ENCODE measurements around the gene AIFM3.

Gene AIFM3

DNA sequence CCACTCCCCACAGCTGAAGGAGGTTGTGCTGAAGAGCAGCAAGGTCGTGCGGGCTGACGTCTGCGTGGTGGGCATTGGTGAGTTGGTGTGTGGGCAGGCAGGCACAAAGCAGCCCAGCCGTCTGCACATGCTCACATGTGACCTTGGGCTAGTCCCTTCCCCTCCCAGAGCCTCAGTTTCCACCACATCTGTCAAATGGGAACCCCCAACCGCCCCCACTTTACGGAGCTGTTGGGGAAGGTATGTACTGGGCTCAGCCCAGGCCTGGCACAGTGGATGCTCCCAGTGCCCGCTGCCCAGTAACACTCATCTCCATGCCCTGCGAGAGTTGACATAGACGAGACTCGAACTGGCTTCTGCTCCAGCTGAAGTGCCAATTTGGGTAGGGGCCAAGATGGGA is 10.0 kb downstream of the AIFM3 start:
- no peak for DNase-seq

- DNase-seq: no peak
Observed at GRCh38 chr22:20977516-20978170, 10.6 kb downstream of the AIFM3 start.

DNA sequence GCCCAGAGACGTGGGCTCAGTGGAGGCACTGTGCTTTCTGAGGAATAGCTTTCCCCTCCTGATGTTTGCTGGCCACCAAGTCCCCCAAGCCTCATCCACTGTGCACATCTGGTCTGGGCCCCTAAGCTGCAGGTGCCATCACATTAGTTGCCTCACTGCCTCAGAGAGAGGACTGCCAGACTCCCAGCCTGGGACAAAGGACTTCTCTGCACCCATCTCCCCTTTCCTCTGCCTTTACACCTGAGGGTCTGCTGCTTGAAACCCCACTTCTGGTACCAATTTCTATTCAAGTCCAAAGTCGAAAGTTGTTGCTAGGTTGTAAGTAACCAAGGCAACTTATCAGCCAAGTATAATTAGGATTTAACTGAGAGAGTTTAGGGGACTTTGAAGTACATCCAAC is 11.4 kb downstream of the AIFM3 start:
- no peak for DNase-seq

DNA sequence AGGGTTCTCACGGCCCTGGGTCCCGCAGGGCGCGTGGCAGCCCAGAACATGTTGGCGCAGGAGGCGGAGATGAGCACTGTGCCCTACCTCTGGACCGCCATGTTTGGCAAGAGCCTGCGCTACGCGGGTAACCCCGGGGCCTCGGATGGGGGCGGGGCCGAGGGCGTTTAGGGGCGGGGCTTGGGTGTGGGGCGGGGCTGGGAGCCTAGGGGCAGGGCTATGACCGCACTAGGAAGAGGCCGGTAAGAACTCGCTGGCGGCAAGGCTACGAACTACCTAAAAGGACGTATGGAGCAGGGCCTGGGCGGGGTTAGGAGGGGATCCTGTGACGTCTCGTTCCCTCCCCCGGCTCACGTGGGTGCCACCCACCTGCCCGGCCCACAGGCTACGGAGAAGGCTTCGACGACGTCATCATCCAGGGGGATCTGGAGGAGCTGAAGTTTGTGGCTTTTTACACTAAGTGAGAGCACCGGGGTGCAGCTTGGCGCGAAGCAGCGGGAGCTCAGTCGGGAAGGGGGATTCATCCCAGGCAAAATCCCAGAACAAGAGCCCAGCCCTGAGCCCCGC is 12.3 kb downstream of the AIFM3 start:
- DNase-seq: no peak

GRCh38 chr22:20979940-20980453 is 12.9 kb downstream of the AIFM3 start:
- no peak for DNase-seq

GRCh38 chr22:20980523-20980922 is 13.5 kb downstream of the AIFM3 start:
- DNase-seq: no peak

- DNase-seq: no peak
Observed at GRCh38 chr22:20980938-20981722, 14.1 kb downstream of the AIFM3 start.

- peak; percentile 90 for DNase-seq
Observed at GRCh38 chr22:20981787-20982562, 14.9 kb downstream of the AIFM3 start, which contains the start of gene LZTR1. Gene LZTR1, plus strand, starts transcription at chr22:20982297. Its CDS starts 75 bp downstream, at chr22:20982372.

DNA sequence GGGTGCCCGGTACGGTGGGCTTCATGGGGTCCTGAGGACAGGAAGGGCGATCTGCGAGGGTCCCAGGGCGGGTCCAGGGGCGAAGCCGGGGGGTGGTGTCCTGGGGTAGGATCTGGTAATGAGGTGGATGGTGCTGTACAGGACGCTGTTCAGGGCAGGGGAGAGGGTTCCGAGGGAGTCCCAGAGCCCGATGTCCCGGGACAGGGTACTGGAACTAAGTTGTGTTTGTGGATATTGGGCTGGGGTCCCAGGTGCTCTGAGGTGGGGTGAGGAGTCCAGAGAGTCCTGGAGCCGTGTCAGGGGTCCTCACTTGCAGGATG is 15.5 kb downstream of the AIFM3 start:
- no peak for DNase-seq

- no peak for DNase-seq
Observed at GRCh38 chr22:20983081-20983771, 16.2 kb downstream of the AIFM3 start.

DNA sequence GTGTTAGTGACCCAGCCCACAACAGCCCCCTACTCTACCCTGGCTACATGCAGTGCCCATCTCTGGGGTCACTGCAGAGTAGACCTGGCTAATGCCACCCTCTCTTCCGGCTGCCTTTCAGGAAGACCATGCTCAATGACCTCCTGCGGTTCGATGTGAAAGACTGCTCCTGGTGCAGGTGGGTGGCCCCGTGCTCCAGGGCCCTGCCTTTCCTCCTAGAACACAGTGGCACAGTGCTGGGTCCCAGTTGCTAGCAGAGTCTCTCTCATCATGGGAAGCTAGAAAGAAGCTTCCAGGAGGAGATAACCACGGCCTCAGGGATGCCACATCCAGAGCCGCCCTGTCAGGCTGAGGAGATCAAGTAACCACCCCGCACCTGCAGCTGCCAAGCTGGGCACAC is 18.7 kb downstream of the AIFM3 start:
- DNase-seq: no peak

- DNase-seq: no peak
Observed at GRCh38 chr22:20986365-20986764, 19.3 kb downstream of the AIFM3 start.

DNA sequence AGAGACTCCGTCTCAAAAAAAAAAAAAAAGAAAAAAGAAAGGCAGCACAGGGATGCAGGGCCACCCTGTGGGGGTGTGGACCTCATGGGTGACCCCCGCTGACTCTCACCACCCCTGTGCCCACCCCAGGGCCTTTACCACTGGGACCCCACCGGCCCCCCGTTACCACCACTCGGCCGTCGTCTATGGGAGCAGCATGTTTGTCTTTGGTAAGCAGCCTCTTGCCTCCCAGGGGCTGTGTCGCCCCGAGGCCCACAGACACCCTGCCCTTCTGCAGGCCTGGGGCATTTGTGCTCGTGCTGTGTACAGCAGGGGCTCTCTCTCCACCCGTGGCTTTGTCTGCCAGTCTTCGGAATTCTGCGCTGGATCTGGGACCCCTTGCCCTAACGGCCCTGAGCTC is 20.3 kb downstream of the AIFM3 start:
- no peak for DNase-seq

DNA sequence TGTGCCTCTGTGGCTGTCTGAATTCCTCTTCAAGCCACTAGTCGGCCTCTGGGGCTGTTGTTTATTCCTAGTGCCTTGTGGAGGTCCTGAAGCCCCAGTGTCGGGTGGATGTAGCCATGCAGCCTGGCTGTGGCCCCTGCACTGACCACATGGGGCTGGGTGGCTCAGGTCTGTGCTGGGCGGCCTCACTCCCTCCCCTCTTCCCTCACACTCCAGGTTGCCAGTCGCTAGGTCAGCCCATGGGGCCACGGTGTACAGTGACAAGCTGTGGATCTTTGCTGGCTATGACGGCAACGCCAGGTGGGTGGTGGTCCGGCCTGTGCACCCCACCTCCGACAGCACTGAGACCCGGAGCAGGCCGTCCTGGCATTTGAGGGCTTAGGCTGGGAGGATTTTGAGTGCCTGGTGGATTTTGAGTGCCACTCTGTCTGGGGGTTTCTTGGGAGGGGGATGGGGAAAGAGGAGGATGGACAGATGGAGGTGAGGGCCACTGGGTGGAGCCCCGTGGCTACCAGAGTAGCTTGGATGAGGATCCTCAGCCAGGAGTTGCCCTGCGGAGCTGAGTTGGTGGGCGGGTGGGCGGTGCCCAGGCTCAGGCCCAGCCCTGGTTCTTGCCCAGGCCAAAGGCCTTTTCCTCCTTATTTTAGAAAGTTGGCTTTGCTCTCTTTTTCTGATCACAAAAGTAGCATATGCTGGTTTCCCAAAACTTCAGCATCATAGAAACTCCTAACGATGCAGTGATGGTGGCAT is 21.7 kb downstream of the AIFM3 start:
- no peak for DNase-seq

DNA sequence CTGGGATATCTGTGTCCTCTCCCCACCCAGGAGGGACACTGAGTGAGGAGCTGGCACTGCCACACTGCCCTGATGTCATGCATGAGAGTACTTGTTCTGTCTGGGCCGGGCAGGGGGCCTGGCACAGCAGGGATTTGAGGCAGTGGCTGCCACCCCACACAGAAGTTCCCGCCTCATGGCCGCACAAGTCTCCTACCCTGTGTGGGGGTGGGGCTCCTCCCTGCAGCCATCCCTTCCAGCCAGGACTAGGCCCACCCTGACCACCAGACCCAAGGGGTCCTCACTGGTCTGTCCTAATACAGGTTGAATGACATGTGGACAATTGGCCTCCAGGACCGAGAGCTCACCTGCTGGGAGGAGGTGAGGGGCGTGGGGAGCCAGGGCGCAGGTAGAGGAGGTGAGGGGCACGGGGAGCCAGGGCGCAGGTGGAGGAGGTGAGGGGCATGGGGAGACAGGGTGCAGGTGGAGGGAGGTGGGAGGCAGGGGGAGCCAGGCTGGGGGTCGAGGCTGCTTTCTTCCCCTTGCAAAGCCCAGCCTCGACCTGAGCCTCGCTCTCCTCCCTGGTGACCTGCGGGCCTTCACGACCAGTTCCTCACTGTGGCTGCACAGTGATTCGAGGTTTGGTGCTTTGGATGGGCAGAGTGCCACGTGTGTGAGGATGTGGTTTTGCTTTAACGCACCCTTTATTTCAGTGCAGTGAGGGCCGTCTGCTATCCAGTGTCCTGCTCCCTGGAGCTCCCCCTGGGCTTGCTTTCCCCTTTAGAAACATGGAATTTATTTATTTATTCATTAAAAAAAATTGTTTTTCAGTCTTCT is 22.5 kb downstream of the AIFM3 start:
- no peak for DNase-seq

GRCh38 chr22:20990184-20991180 is 23.4 kb downstream of the AIFM3 start:
- DNase-seq: no peak

DNA sequence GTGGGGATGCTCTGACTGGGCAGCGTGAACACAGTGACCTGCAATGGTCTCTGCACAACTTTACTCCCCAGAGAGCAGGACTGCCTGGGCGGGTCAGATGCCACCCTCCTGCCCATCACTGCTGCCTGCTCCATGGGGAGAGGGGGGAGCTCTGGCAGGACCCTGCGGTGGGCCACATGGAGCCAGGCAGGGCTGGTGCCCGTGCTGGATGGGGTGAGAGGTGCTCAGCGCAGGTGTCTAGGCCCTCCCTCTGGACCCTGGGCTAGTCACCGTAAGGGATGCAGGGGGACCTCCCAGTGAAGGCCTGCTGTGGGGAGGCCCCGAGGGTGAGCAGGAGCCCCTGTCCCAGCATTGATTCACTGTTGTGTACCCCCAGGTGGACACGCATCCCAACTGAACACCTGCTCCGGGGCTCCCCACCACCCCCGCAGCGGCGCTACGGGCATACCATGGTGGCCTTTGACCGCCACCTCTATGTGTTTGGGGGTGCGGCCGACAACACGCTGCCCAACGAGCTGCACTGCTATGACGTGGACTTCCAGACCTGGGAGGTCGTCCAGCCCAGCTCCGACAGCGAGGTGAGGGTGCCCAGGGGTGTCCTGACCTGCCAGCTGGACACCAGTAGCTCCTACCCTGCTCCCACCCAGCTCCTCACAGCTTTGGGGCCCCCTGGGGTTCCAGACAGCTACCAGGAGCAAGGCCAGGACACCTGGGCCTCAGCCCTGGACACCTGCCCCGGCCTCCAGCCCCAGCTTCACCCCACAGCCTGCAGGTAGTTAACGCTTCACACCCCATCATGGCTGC is 24.4 kb downstream of the AIFM3 start:
- DNase-seq: no peak

GRCh38 chr22:20992056-20992442 is 25.0 kb downstream of the AIFM3 start:
- DNase-seq: no peak

All from right forelimb (tissue), 1 donor.